CD4-positive, alpha-beta T cell treated with Interleukin-10 for 1 hour (primary cell): ENCODE results near the gene FAM131C.

ENCODE experiments used
- DNase-seq: peaks from one replicate; pipeline ENCODE4 v3.0.0-alpha.2; 2020

The FAM131C gene

GRCh38 chr1:16013908-16014258, 59.6 kb downstream of the FAM131C start:
- no peak for DNase-seq

- peak; percentile 17 for DNase-seq
Measured at GRCh38 chr1:16013220-16013907, 60.1 kb downstream of the FAM131C start.

- DNase-seq = peak; percentile 20
Measured at GRCh38 chr1:16012590-16013219, 60.7 kb downstream of the FAM131C start.

GRCh38 chr1:16011936-16012589, 61.4 kb downstream of the FAM131C start:
- no peak for DNase-seq

GRCh38 chr1:16010837-16011236, 62.6 kb downstream of the FAM131C start:
- DNase-seq = no peak

- no peak for DNase-seq
Measured at GRCh38 chr1:16009678-16010077, 63.8 kb downstream of the FAM131C start.

- DNase-seq = peak; percentile 73
Measured at GRCh38 chr1:16009030-16009460, 64.4 kb downstream of the FAM131C start.
